CD8-positive, alpha-beta memory T cell (primary cell): ENCODE results near the gene ACO1. TPM values are rescaled to one million over a fixed set of nuclear protein-coding genes. Genes with fewer than 3 reads are reported as not detected.

Experiments
- CTCF ChIA-PET: fragments of 350-600 bp; sonication (Branson Sonifier 250); formaldehyde crosslinking; loops from one replicate; lab custom pipeline; 2021; ENCODE audit warnings: antibody characterized with exemption; lab: Charles Lee
- POLR2A ChIA-PET: fragments of 350-600 bp; sonication (Branson Sonifier 250); formaldehyde crosslinking; loops from one replicate; lab custom pipeline; 2021; ENCODE audit warnings: antibody characterized with exemption; lab: Charles Lee
- DNase-seq, 5 donors: peaks; one replicate each; pipeline versions ENCODE4 v3.0.0 to v3.0.0-alpha.2; 2020 to 2022; ENCODE audit warnings: mixed read lengths in 1 of 5
- H3K27ac ChIP-seq: one replicate; pipeline ENCODE4 v1.7.0; 2013; ENCODE audit warnings: low read depth, mild to moderate bottlenecking, low read length, moderate library complexity
- H3K27me3 ChIP-seq: 2 replicates; pipeline ENCODE4 v1.7.0; 2013; ENCODE audit warnings: low read length, mild to moderate bottlenecking; ENCODE audit not compliant: insufficient read depth, poor library complexity, severe bottlenecking
- H3K36me3 ChIP-seq: 2 replicates; pipeline ENCODE4 v1.7.0; 2013; ENCODE audit warnings: mild to moderate bottlenecking, low read length, moderate library complexity; ENCODE audit not compliant: insufficient read depth
- H3K4me1 ChIP-seq: 2 replicates; pipeline ENCODE4 v1.7.0; 2013; ENCODE audit warnings: mild to moderate bottlenecking, low read length, moderate library complexity; ENCODE audit not compliant: insufficient read depth
- H3K4me3 ChIP-seq: 2 replicates; pipeline ENCODE4 v1.7.0; 2013; ENCODE audit warnings: mild to moderate bottlenecking, low read length
- H3K9me3 ChIP-seq: 2 replicates; pipeline ENCODE4 v1.7.0; 2013; ENCODE audit warnings: mild to moderate bottlenecking, low read length
- H3K27ac Mint-ChIP-seq, 8 donors: one replicate each; pipeline ENCODE4 v1.8.0; 2020 to 2021; ENCODE audit warnings: mixed read lengths in 8 of 8, mild to moderate bottlenecking in 6 of 8, inconsistent platforms in 3 of 8, moderate library complexity in 3 of 8
- H3K27me3 Mint-ChIP-seq, 2 donors: one replicate each; pipeline ENCODE4 v1.8.0; 2020 to 2021; ENCODE audit warnings: mixed read lengths in 2 of 2, mild to moderate bottlenecking in 1 of 2, moderate library complexity in 1 of 2
- H3K36me3 Mint-ChIP-seq, 3 donors: one replicate each; pipeline ENCODE4 v1.8.0; 2020 to 2021; ENCODE audit warnings: mixed read lengths in 3 of 3, inconsistent platforms in 1 of 3, mild to moderate bottlenecking in 1 of 3
- H3K4me1 Mint-ChIP-seq, 3 donors: one replicate each; pipeline ENCODE4 v1.8.0; 2020 to 2021; ENCODE audit warnings: mixed read lengths in 3 of 3, inconsistent platforms in 1 of 3, mild to moderate bottlenecking in 1 of 3
- H3K4me3 Mint-ChIP-seq, 7 donors: one replicate each; pipeline ENCODE4 v1.8.0; 2020 to 2021; ENCODE audit warnings: mixed read lengths in 7 of 7, mild to moderate bottlenecking in 6 of 7, moderate library complexity in 4 of 7, inconsistent platforms in 2 of 7
- H3K9me3 Mint-ChIP-seq, 5 donors: one replicate each; pipeline ENCODE4 v1.8.0; 2020 to 2022; ENCODE audit warnings: mixed read lengths in 5 of 5, mild to moderate bottlenecking in 3 of 5, moderate library complexity in 2 of 5, inconsistent platforms in 1 of 5
- polyA plus RNA-seq: library from polyadenylated mRNA; unstranded; fragments of 300-500 nt; fragmentation: Illumina TruSeq; gene quantifications from one replicate; pipeline ENCODE4 v1.2.3, GENCODE V29; 2021
- total RNA-seq, 2 experiments: library from RNA; stranded (reverse); gene quantifications; one replicate each; pipeline ENCODE4 v1.2.3, GENCODE V29; 2021

The ACO1 gene
- total and polyA plus RNA-seq, 3 experiments from 2014 or later: 11.0 to 13.6 (median 13.5) TPM

GRCh38 chr9:32411753-32412152 is 27.3 kb downstream of the ACO1 start:
- CTCF ChIA-PET: interaction anchor here (0.5 to 1.2 kb wide), 2 partner anchors 114 to 145 kb away, joined by 3 read pairs; partner anchors contain the start of gene RIGI
- DNase-seq: no peak
- H3K27me3 Mint-ChIP-seq: no peaks in the 10 kb centered on the region

GRCh38 chr9:32412440-32412839 is 28.0 kb downstream of the ACO1 start:
- Histone ChIP-seq H3K27me3 (no peaks in the 10 kb centered on the region), H3K27ac (no peak overlapping the region), H3K36me3 (peaks cover 9% of the 10 kb centered on the region), H3K9me3 (no peaks in the 10 kb centered on the region), H3K4me3 (no peak overlapping the region), H3K4me1 (no peaks in the 10 kb centered on the region)
- Mint-ChIP-seq H3K4me3 (no peak overlapping the region), H3K36me3 (peaks cover 19 to 63% (median 32%) of the 10 kb centered on the region in 3 donors), H3K9me3 (no peaks in the 10 kb centered on the region), H3K27ac (no peak overlapping the region), H3K27me3 (no peaks in the 10 kb centered on the region), H3K4me1 (no peaks in the 10 kb centered on the region)
- DNase-seq: no peak
- ChIA-PET POLR2A (no interaction called here), CTCF (interaction anchor here (1.9 kb wide), 1 partner anchor 20 kb away, joined by 4 read pairs; no protein-coding TSS in a partner anchor)

More at GRCh38 chr9:32411753-32412152, 27.3 kb downstream of the ACO1 start:
- POLR2A ChIA-PET: no interaction called here
- Histone ChIP-seq H3K4me3 (no peak overlapping the region), H3K4me1 (no peaks in the 10 kb centered on the region), H3K9me3 (no peaks in the 10 kb centered on the region), H3K27me3 (no peaks in the 10 kb centered on the region), H3K27ac (no peak overlapping the region), H3K36me3 (peaks cover 9% of the 10 kb centered on the region)
- Mint-ChIP-seq H3K4me1 (no peaks in the 10 kb centered on the region), H3K4me3 (no peak overlapping the region), H3K27ac (no peak overlapping the region), H3K9me3 (no peaks in the 10 kb centered on the region), H3K36me3 (peaks cover 21 to 66% (median 35%) of the 10 kb centered on the region in 3 donors)

GRCh38 chr9:32413424-32413823 is 29.0 kb downstream of the ACO1 start:
- Histone ChIP-seq H3K4me1 (no peaks in the 10 kb centered on the region), H3K27me3 (no peaks in the 10 kb centered on the region), H3K36me3 (peaks cover 5% of the 10 kb centered on the region), H3K9me3 (no peaks in the 10 kb centered on the region), H3K4me3 (no peak overlapping the region), H3K27ac (no peak overlapping the region)
- no peak for DNase-seq
- ChIA-PET POLR2A (interaction anchor here (0.7 kb wide), 1 partner anchor 28 kb away, joined by 5 read pairs; no protein-coding TSS in a partner anchor), CTCF (interaction anchor here (0.8 to 1.9 kb wide), 2 partner anchors 19 to 137 kb away, joined by 3 to 4 read pairs; no protein-coding TSS in a partner anchor)
- no peak overlapping the region for H3K4me3 Mint-ChIP-seq
- H3K4me1 Mint-ChIP-seq: no peaks in the 10 kb centered on the region
- peak overlapping the region in 1 of 8 donors; percentile 21 for H3K27ac Mint-ChIP-seq
- H3K9me3 Mint-ChIP-seq: no peaks in the 10 kb centered on the region
- no peaks in the 10 kb centered on the region for H3K27me3 Mint-ChIP-seq
- peaks cover 14 to 63% (median 29%) of the 10 kb centered on the region in 3 donors for H3K36me3 Mint-ChIP-seq

- Mint-ChIP-seq H3K9me3 (no peaks in the 10 kb centered on the region), H3K4me1 (no peaks in the 10 kb centered on the region), H3K27me3 (no peaks in the 10 kb centered on the region), H3K4me3 (no peak overlapping the region), H3K27ac (peak overlapping the region in 3 of 8 donors; percentile 1 to 43 (median 35)), H3K36me3 (peaks cover 4 to 62% (median 25%) of the 10 kb centered on the region in 3 donors)
- Histone ChIP-seq H3K4me1 (no peaks in the 10 kb centered on the region), H3K27me3 (no peaks in the 10 kb centered on the region), H3K27ac (no peak overlapping the region), H3K4me3 (no peak overlapping the region), H3K9me3 (no peaks in the 10 kb centered on the region), H3K36me3 (no peaks in the 10 kb centered on the region)
- CTCF ChIA-PET: no interaction called here
- no peak for DNase-seq
- POLR2A ChIA-PET: no interaction called here
Measured at GRCh38 chr9:32414856-32415255, 30.4 kb downstream of the ACO1 start.

- no peak for DNase-seq
- Mint-ChIP-seq H3K36me3 (peaks cover 8 to 73% (median 25%) of the 10 kb centered on the region in 3 donors), H3K4me1 (no peaks in the 10 kb centered on the region), H3K27ac (peak overlapping the region in 1 of 8 donors; percentile 45), H3K9me3 (no peaks in the 10 kb centered on the region), H3K4me3 (no peak overlapping the region), H3K27me3 (no peaks in the 10 kb centered on the region)
- Histone ChIP-seq H3K27ac (no peak overlapping the region), H3K4me3 (no peak overlapping the region), H3K27me3 (no peaks in the 10 kb centered on the region), H3K9me3 (no peaks in the 10 kb centered on the region), H3K36me3 (no peaks in the 10 kb centered on the region), H3K4me1 (no peaks in the 10 kb centered on the region)
- CTCF ChIA-PET: no interaction called here
- POLR2A ChIA-PET: no interaction called here
Measured at GRCh38 chr9:32419921-32420320, 35.5 kb downstream of the ACO1 start.

- H3K4me1 ChIP-seq: no peaks in the 10 kb centered on the region
- H3K4me1 Mint-ChIP-seq: no peaks in the 10 kb centered on the region
- H3K27me3 Mint-ChIP-seq: no peaks in the 10 kb centered on the region
- H3K4me3 ChIP-seq: no peak overlapping the region
- no peak for DNase-seq
- ChIA-PET CTCF (interaction anchor here (1.0 kb wide), 1 partner anchor 10 kb away, joined by 4 read pairs; no protein-coding TSS in a partner anchor), POLR2A (no interaction called here)
- no peaks in the 10 kb centered on the region for H3K27me3 ChIP-seq
- peaks cover 3% of the 10 kb centered on the region for H3K36me3 ChIP-seq
- no peaks in the 10 kb centered on the region for H3K9me3 ChIP-seq
- peaks cover 7 to 80% (median 20%) of the 10 kb centered on the region in 3 donors for H3K36me3 Mint-ChIP-seq
- no peaks in the 10 kb centered on the region for H3K9me3 Mint-ChIP-seq
- H3K27ac ChIP-seq: no peak overlapping the region
- H3K27ac Mint-ChIP-seq: no peak overlapping the region
- no peak overlapping the region for H3K4me3 Mint-ChIP-seq
Measured at GRCh38 chr9:32422237-32422806, 37.9 kb downstream of the ACO1 start.

GRCh38 chr9:32423371-32423770 is 38.9 kb downstream of the ACO1 start:
- Histone ChIP-seq H3K36me3 (peaks cover 3% of the 10 kb centered on the region), H3K4me3 (no peak overlapping the region), H3K27me3 (no peaks in the 10 kb centered on the region), H3K27ac (no peak overlapping the region), H3K4me1 (no peaks in the 10 kb centered on the region), H3K9me3 (no peaks in the 10 kb centered on the region)
- no peaks in the 10 kb centered on the region for H3K9me3 Mint-ChIP-seq
- peak overlapping the region in 2 of 8 donors; percentile 15 to 90 for H3K27ac Mint-ChIP-seq
- H3K4me1 Mint-ChIP-seq: no peaks in the 10 kb centered on the region
- ChIA-PET CTCF (no interaction called here), POLR2A (no interaction called here)
- H3K27me3 Mint-ChIP-seq: no peaks in the 10 kb centered on the region
- H3K4me3 Mint-ChIP-seq: no peak overlapping the region
- peaks cover 4 to 71% (median 17%) of the 10 kb centered on the region in 3 donors for H3K36me3 Mint-ChIP-seq
- no peak for DNase-seq

- H3K9me3 Mint-ChIP-seq: no peaks in the 10 kb centered on the region
- no peak for DNase-seq
- POLR2A ChIA-PET: no interaction called here
- H3K36me3 Mint-ChIP-seq: peaks cover 4 to 63% (median 17%) of the 10 kb centered on the region in 3 donors
- H3K4me1 Mint-ChIP-seq: no peaks in the 10 kb centered on the region
- Histone ChIP-seq H3K27me3 (no peaks in the 10 kb centered on the region), H3K4me3 (no peak overlapping the region), H3K4me1 (no peaks in the 10 kb centered on the region), H3K27ac (no peak overlapping the region), H3K36me3 (peaks cover 3% of the 10 kb centered on the region), H3K9me3 (no peaks in the 10 kb centered on the region)
- H3K27ac Mint-ChIP-seq: no peak overlapping the region
- H3K4me3 Mint-ChIP-seq: no peak overlapping the region
- CTCF ChIA-PET: no interaction called here
- no peaks in the 10 kb centered on the region for H3K27me3 Mint-ChIP-seq
Measured at GRCh38 chr9:32424616-32425015, 40.2 kb downstream of the ACO1 start.
